Stimulated activated CD8-positive, alpha-beta memory T cell treated with anti-CD3 and anti-CD28 coated beads, Interleukin-15, amount 100 ng/mL, for 1 hour (primary cell): Measurements from ENCODE around the gene OSBPL6.
"Not testable (repeated sequence)": the region's sequence is repeated elsewhere in the genome, so short reads cannot be mapped to it uniquely, and the experiment has no call there.

Experiments
- DNase-seq: peaks from one replicate; pipeline ENCODE4 v3.0.0-alpha.2; 2020; ENCODE audit warnings: low read depth

Gene OSBPL6

GRCh38 chr2:178193823-178194599, at the start of gene OSBPL6:
Gene OSBPL6, plus strand, starts transcription at chr2:178194512. Its CDS starts 111,673 bp downstream, at chr2:178306185.
- no peak for DNase-seq

DNA sequence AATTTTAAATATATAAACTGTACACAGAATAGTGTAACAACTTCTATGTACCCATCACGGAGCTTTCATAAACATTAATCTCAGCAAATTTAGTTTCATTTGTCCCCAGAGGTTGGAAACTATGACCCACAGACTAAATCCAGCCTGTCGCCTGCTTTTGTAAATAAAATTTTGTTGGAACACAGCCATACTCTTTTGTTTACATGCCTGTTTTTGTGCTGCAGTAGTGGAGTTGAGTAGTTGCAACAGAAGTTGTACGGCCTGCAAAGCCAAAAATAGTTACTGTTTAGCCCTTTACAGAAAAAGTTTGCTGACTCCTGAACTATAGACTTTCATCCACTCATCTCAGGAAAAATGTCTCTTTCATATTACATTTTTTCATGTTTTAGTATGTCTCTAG, 42.3 kb upstream of the OSBPL6 start:
- no peak for DNase-seq

DNA sequence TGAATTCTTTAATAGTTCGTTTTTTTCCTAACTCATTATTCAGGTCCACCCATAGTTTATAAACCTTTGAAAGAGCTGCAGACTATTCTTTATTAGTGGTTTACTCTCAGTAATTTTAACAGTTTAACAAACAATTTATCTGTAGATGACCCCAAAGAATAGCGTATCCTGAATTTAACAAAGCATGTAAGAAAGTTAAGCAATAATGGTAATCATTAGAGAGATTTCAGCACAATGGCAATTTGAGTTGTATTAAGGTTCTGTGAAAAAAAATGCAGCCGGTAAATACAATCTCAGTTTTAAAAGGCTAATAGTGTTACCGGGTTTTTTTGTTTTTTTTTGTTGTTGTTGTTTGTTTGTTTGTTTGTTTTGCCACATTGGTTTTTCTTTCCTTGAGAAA, 41.8 kb upstream of the OSBPL6 start:
- DNase-seq: no peak

DNA sequence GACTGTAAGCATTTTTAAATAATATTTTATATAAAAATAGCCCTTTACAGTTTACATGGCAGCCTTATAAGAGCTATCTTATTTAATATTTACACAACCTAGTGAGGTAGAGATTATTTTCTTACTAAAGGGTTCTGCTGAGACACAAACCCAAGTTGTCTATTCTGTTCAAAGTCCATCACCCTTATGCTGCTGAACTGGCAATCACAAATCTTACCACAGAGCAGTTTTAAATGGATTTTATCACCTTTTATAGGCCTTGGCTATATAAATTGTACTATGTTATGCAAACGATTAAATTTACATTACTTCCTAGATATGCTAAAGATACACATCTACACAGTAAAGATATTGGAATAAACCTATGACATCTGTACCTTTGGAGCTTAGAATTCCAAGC, 41.3 kb upstream of the OSBPL6 start:
- no peak for DNase-seq

- DNase-seq: not testable (repeated sequence)
Measured at GRCh38 chr2:178153878-178154277, 40.4 kb upstream of the OSBPL6 start.

DNA sequence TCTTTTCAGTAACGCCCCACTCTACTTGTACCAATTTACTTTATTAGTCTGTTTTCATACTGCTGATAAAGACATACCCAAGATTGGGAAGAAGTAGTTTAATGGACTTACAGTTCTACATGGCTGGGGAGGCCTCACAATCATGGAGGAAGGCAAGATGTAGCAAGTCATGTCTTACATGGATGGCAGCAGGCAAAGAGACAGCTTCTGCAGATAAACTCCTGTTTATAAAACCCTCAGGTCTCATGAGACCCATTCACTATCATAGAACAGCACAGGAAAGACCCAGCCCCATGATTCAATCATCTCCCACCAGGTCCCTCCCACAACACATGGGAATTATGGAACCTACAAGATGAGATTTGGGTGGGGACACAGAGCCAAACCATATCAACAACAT, 38.8 kb upstream of the OSBPL6 start:
- DNase-seq: no peak

DNA sequence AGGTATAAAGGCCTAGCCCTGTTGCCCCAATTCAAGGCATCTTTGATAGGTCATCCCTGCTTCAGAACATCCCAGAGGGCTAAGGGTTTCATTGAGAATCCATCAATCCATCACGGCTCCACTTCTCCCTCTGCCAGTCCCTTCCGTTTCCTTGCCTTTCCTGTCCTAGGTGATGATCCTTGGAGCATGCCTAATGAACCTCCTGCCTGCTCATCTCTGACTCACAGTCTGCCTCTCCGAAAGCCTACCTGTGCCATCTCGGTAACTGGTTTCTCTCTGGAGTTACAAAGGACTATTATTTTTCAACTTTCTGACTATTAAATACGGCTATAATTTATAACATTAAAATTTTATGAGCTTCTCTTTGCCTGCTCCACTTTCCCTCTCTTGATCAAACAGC, 36.7 kb upstream of the OSBPL6 start:
- no peak for DNase-seq

DNA sequence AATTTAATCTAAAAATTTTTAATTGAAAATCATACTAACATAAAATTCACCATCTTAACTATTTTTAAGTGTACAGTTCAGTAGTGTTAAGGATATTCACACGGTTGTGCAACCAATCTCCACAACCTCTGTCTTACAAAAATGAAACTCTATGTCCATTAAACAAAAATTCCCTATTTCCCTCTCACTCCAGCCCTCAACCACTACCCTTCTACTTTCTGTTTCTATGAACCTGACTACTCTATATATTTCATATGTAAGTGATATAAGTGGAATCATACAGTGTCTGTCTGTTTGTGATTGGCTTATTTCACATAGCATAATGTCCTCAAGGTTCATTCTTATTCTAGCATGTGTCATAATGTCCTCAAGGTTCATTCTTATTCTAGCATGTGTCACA, 34.3 kb upstream of the OSBPL6 start:
- no peak for DNase-seq

DNA sequence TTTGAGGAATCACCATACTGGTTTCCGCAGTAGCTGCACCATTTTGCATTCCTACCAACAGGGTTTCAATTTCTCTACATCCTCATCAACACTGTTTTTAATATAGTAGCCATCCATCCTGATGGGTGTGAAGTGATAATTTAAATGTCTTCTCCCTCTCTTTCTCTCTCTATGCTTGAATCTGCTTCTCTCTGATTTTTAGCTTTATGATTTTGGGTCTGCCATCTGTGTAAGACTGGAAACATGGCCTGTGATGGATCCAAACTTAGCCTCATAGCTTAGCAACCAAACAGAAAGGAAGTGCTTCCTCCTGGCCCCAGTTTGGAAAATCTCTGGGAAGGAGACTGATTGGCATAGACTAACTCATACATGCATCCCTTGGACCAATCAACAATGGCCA, 33.7 kb upstream of the OSBPL6 start:
- no peak for DNase-seq

- no peak for DNase-seq
Measured at GRCh38 chr2:178163395-178163794, 30.9 kb upstream of the OSBPL6 start.

- DNase-seq: no peak
Measured at GRCh38 chr2:178163911-178164310, 30.4 kb upstream of the OSBPL6 start.

GRCh38 chr2:178173657-178174056, 20.7 kb upstream of the OSBPL6 start:
- no peak for DNase-seq

DNA sequence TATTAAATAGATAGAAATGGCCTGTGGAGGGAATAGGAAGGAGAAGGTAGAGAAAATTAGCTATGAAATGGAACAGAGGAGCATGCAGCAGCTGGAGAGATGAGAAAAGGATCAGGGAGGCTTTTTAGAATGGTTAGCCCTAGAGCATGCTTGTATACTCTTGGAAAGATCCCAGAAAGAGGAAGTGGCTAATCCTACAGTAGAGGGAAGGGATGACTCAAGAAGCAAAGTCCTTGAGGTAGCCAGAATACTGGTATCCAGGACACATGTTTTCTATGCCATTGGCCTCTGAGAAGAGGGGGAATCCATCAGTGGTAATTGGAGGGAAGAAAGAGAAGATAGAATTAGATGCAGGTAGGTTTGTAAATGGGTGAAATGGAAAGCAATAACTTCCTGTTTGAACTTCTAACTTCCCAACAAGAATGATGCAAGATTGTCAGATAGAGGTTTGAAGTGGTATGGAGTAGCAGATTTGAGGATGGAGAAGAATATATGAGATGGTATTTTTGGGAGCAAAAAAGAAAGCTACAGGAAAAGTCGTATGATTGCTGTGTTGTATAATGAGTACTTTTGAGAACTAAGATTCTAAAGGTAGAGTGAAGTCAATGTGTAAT, 17.1 kb upstream of the OSBPL6 start:
- no peak for DNase-seq

- DNase-seq: not testable (repeated sequence)
Measured at GRCh38 chr2:178180648-178181047, 13.7 kb upstream of the OSBPL6 start.

DNA sequence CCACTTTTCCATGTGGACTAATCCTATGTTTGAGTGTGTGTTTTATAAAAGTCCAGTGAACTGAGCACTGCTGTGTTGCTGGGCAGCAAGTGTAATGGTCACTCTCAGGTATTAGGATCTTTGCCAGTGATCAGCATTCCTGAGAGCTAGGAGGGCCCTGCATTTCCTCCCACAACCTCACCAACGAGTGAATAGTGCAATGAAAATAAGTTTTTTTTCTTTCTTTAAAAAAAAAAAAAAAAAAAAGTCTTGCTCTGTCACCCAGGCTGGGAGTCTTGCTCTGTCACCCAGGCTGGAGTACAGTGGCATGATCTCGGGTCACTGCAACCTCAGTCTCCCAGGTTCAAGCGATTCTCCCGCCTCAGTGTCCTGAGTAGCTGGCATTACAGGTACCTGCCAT, 6.5 kb upstream of the OSBPL6 start:
- DNase-seq: no peak

GRCh38 chr2:178188466-178188865, 5.8 kb upstream of the OSBPL6 start:
- DNase-seq: no peak

GRCh38 chr2:178191004-178191508, 3.3 kb upstream of the OSBPL6 start:
- DNase-seq: no peak

GRCh38 chr2:178191511-178191910, 2.8 kb upstream of the OSBPL6 start:
- no peak for DNase-seq

GRCh38 chr2:178193496-178193822, 853 bp upstream of the OSBPL6 start:
- DNase-seq: no peak

GRCh38 chr2:178194600-178195389, 483 bp downstream of the OSBPL6 start:
- no peak for DNase-seq

GRCh38 chr2:178195390-178196166, 1.3 kb downstream of the OSBPL6 start:
- no peak for DNase-seq

DNA sequence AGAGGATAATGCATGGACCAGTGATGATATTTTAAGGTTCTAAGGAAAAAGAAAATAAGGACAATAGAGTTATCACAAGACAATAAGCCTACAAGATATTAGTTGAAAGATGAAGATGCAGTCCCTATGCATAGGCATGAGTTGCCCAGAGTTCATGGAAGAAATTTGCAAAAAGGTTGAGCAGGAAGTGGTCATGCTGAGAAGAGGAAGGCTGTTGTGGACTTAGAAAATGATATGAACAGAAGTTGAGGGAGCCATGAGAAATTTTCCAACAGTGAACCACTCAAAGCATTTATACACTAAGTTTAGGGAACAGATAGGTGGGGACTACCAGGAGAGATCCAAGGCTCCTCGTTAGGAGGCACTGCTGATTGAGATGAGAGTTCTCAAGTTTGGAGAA, 3.5 kb downstream of the OSBPL6 start:
- DNase-seq: no peak
